LNCaP clone FGC (cell line): ENCODE results near the gene IL20.
A peak's percentile ranks its signal among the peaks of the same experiment; 100 is the strongest.
"Not testable (repeated sequence)": the region's sequence is repeated elsewhere in the genome, so short reads cannot be mapped to it uniquely, and the experiment has no call there.

Experiments used
- DNase-seq: peaks from one replicate; pipeline ENCODE4 v3.0.0-alpha.2; 2011; ENCODE audit warnings: low read depth
- H3K4me3 ChIP-seq: 2 replicates; pipeline ENCODE4 v1.5.1; 2011; ENCODE audit warnings: mild to moderate bottlenecking, low read depth, low read length, control low read depth
- CTCF ChIP-seq: IDR thresholded peaks from 2 replicates; pipeline ENCODE4 v1.5.1; 2012; ENCODE audit warnings: mild to moderate bottlenecking; ENCODE audit not compliant: control insufficient read depth, insufficient read depth; ENCODE audit errors: extremely low read depth

IL20 gene

GRCh38 chr1:206850401-206850800 lies 15.0 kb upstream of the IL20 start:
- no peak for TF ChIP-seq CTCF
- no peak overlapping the region for H3K4me3 ChIP-seq
- DNase-seq = no peak

GRCh38 chr1:206851341-206852010 lies 13.9 kb upstream of the IL20 start:
- DNase-seq = no peak
- no peak for TF ChIP-seq CTCF
- H3K4me3 ChIP-seq = no peak overlapping the region

- DNase-seq, H3K4me3 ChIP-seq: not testable (repeated sequence)
Observed at GRCh38 chr1:206852662-206853061, 12.8 kb upstream of the IL20 start.

- DNase-seq, H3K4me3 ChIP-seq: not testable (repeated sequence)
Observed at GRCh38 chr1:206853696-206854095, 11.7 kb upstream of the IL20 start.

GRCh38 chr1:206854401-206855129 lies 10.9 kb upstream of the IL20 start:
- no peak for TF ChIP-seq CTCF
- DNase-seq = peak; percentile 27

GRCh38 chr1:206855859-206856258 lies 9.6 kb upstream of the IL20 start:
- no peak for DNase-seq
- no peak overlapping the region for H3K4me3 ChIP-seq
- no peak for TF ChIP-seq CTCF

More at GRCh38 chr1:206854401-206855129, 10.9 kb upstream of the IL20 start:
- H3K4me3 ChIP-seq = no peak overlapping the region

GRCh38 chr1:206856674-206857464 lies 8.6 kb upstream of the IL20 start:
- DNase-seq = no peak
- H3K4me3 ChIP-seq = no peak overlapping the region
- TF ChIP-seq CTCF = no peak

GRCh38 chr1:206859082-206859521 lies 6.3 kb upstream of the IL20 start:
- no peak for TF ChIP-seq CTCF
- peak; percentile 4 for DNase-seq

More at GRCh38 chr1:206859082-206859521, 6.3 kb upstream of the IL20 start:
- H3K4me3 ChIP-seq = no peak overlapping the region
